NCI-H1417 (cell line): ENCODE results near the gene DISP2.
A peak's percentile ranks its signal among the peaks of the same experiment; 100 is the strongest.

ENCODE experiments used
- DNase-seq, 3 experiments: peaks; one replicate each; lab custom pipeline; 2025; lab: John Stamatoyannopoulos, UW

DISP2 gene

GRCh38 chr15:40421246-40422157, 63.5 kb downstream of the DISP2 start:
- peak; percentile 33 to 52 (median 41) for DNase-seq

GRCh38 chr15:40424483-40425115, 66.6 kb downstream of the DISP2 start:
- DNase-seq, result no peak

GRCh38 chr15:40425681-40426080, 67.7 kb downstream of the DISP2 start:
- DNase-seq, result no peak

GRCh38 chr15:40427188-40427587, 69.2 kb downstream of the DISP2 start:
- DNase-seq, result no peak

- no peak for DNase-seq
Observed at GRCh38 chr15:40428185-40428584, 70.2 kb downstream of the DISP2 start.
